CD4-positive, alpha-beta T cell (primary cell): Measurements from ENCODE around the gene MAP1B. TPM values are rescaled to one million over a fixed set of nuclear protein-coding genes. Genes with fewer than 3 reads are reported as not detected.

ENCODE experiments used
- ATAC-seq: fragments of 200-7000 bp; cut with Tn5 transposase; one replicate; pipeline ENCODE4 v1.10.0; 2022; ENCODE audit warnings: mild to moderate bottlenecking; ENCODE audit not compliant: poor library complexity
- CTCF ChIA-PET: fragments of 350-600 bp; sonication (Branson Sonifier 250); formaldehyde crosslinking; loops from one replicate; lab custom pipeline; 2021; ENCODE audit warnings: antibody characterized with exemption, inconsistent platforms; lab: Charles Lee
- POLR2A ChIA-PET: fragments of 350-600 bp; sonication (Branson Sonifier 250); formaldehyde crosslinking; loops from one replicate; lab custom pipeline; 2021; ENCODE audit warnings: antibody characterized with exemption, inconsistent platforms; lab: Charles Lee
- DNase-seq, 14 experiments: peaks; one replicate each; pipeline ENCODE4 v3.0.0-alpha.2; 2013 to 2020; ENCODE audit warnings: mixed read lengths in 2 of 14
- H3K27ac ChIP-seq, 2 donors: one replicate each; pipeline versions ENCODE4 v1.5.1 to v1.7.0; 2013; ENCODE audit warnings: low read length in 2 of 2, low read depth in 1 of 2, mild to moderate bottlenecking in 1 of 2
- H3K27me3 ChIP-seq, 2 experiments: 1 replicate in 1 of 2; 2 replicates in 1 of 2; pipeline versions ENCODE4 v1.6.1 to v1.7.0; 2013; ENCODE audit warnings: low read length in 2 of 2, control low read depth in 1 of 2, mild to moderate bottlenecking in 1 of 2, moderate library complexity in 1 of 2; ENCODE audit not compliant: insufficient read depth in 2 of 2, control insufficient read depth in 1 of 2
- H3K36me3 ChIP-seq: one replicate; pipeline ENCODE4 v1.6.1; 2013; ENCODE audit warnings: low read length, control low read depth; ENCODE audit not compliant: insufficient read depth
- H3K4me1 ChIP-seq: one replicate; pipeline ENCODE4 v1.6.1; 2013; ENCODE audit warnings: low read length, control low read depth; ENCODE audit not compliant: insufficient read depth
- H3K4me3 ChIP-seq: one replicate; pipeline ENCODE4 v1.5.1; 2013; ENCODE audit warnings: mild to moderate bottlenecking, low read length, moderate library complexity
- H3K9me3 ChIP-seq, 2 experiments: 1 replicate in 1 of 2; 2 replicates in 1 of 2; pipeline versions ENCODE4 v1.6.1 to v1.7.0; 2013; ENCODE audit warnings: low read length in 2 of 2, mild to moderate bottlenecking in 2 of 2, control low read depth in 1 of 2, moderate library complexity in 1 of 2; ENCODE audit not compliant: control insufficient read depth in 1 of 2, insufficient read depth in 1 of 2
- H3K27ac Mint-ChIP-seq: one replicate; pipeline ENCODE4 v1.8.0; 2020; ENCODE audit warnings: mixed read lengths
- H3K27me3 Mint-ChIP-seq: one replicate; pipeline ENCODE4 v1.8.0; 2021; ENCODE audit warnings: mixed read lengths
- H3K36me3 Mint-ChIP-seq: one replicate; pipeline ENCODE4 v1.8.0; 2021; ENCODE audit warnings: low read depth, mixed read lengths
- H3K4me1 Mint-ChIP-seq: one replicate; pipeline ENCODE4 v1.8.0; 2021; ENCODE audit warnings: low read depth, mixed read lengths
- H3K4me3 Mint-ChIP-seq: one replicate; pipeline ENCODE4 v1.8.0; 2020; ENCODE audit warnings: mild to moderate bottlenecking, mixed read lengths
- H3K9me3 Mint-ChIP-seq: one replicate; pipeline ENCODE4 v1.8.0; 2020; ENCODE audit warnings: mixed read lengths
- intact Hi-C, 2 experiments: fragments of 100-400 bp; cut with DNase I in 1 of 2; cut with micrococcal nuclease in 1 of 2; formaldehyde crosslinking; loops; one replicate each; pipeline versions ENCODE4 v1.15.1 to v1.9.0; 2023 to 2025; cut with DNase I, micrococcal nuclease
- total RNA-seq, 174 experiments: library from RNA in 2 of 174; stranded (reverse) in 2 of 174; gene quantifications; one replicate each; pipeline ENCODE4 v1.2.3 and lab custom pipeline; 2021 to 2026
- TF ChIP-seq, protein P1 (sequence below): fragments of 200-600 bp; IDR thresholded peaks from one replicate; pipeline ENCODE4 v1.8.0; 2022; ENCODE audit warnings: antibody characterized with exemption, mild to moderate bottlenecking

The MAP1B gene
- total RNA-seq, 2 experiments from 2014 or later = 0.03 to 0.06 TPM

DNA sequence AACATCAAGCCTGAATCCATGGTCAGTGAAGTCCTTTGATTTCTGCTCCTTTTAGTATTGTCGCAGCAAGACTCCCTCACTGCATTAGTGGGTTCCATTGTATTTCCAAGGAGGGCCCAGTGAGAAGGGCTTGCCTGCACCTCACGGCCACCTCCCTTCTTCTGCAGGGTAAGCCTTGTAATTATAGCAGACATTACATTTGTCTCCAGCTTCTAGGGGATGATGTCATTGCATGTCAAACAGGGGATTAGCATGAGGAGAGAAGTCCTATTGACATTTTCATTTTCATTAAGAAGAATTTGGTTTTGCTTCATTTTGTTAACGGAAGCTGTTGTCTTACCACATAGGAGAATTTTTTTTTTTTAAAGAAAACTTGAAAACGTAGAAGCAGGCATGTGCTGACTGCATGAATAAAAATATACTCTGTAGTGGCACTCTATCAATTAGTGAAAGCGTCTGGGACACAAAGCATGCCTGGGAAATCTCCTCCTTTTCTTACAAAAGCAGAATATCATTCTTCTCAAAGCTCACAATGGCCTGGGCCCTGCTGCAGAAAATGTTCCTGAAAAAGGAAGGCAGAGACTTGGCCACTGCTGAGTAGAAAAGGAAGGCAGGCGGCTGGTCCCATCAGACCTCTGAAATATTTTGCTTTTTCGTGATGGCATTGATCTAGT, 27.1 kb downstream of the MAP1B start:
- no peaks in the 10 kb centered on the region for H3K9me3 Mint-ChIP-seq
- no peaks in the 10 kb centered on the region for H3K4me1 ChIP-seq
- peaks cover 40% of the 10 kb centered on the region for H3K27me3 Mint-ChIP-seq
- no peak for DNase-seq
- no peaks in the 10 kb centered on the region for H3K36me3 ChIP-seq
- no peak overlapping the region for H3K4me3 Mint-ChIP-seq
- intact Hi-C loops = no loop called here
- ChIA-PET POLR2A (no interaction called here), CTCF (no interaction called here)
- no peak overlapping the region for H3K27ac ChIP-seq
- TF ChIP-seq, protein P1, sequence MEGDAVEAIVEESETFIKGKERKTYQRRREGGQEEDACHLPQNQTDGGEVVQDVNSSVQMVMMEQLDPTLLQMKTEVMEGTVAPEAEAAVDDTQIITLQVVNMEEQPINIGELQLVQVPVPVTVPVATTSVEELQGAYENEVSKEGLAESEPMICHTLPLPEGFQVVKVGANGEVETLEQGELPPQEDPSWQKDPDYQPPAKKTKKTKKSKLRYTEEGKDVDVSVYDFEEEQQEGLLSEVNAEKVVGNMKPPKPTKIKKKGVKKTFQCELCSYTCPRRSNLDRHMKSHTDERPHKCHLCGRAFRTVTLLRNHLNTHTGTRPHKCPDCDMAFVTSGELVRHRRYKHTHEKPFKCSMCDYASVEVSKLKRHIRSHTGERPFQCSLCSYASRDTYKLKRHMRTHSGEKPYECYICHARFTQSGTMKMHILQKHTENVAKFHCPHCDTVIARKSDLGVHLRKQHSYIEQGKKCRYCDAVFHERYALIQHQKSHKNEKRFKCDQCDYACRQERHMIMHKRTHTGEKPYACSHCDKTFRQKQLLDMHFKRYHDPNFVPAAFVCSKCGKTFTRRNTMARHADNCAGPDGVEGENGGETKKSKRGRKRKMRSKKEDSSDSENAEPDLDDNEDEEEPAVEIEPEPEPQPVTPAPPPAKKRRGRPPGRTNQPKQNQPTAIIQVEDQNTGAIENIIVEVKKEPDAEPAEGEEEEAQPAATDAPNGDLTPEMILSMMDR = no peak
- peaks cover 0 to 26% of the 10 kb centered on the region in 2 experiments for H3K27me3 ChIP-seq
- no peak overlapping the region for H3K27ac Mint-ChIP-seq
- H3K4me1 Mint-ChIP-seq = no peaks in the 10 kb centered on the region
- no peak for ATAC-seq
- no peak overlapping the region for H3K4me3 ChIP-seq
- no peaks in the 10 kb centered on the region for H3K36me3 Mint-ChIP-seq
- H3K9me3 ChIP-seq = no peaks in the 10 kb centered on the region

DNA sequence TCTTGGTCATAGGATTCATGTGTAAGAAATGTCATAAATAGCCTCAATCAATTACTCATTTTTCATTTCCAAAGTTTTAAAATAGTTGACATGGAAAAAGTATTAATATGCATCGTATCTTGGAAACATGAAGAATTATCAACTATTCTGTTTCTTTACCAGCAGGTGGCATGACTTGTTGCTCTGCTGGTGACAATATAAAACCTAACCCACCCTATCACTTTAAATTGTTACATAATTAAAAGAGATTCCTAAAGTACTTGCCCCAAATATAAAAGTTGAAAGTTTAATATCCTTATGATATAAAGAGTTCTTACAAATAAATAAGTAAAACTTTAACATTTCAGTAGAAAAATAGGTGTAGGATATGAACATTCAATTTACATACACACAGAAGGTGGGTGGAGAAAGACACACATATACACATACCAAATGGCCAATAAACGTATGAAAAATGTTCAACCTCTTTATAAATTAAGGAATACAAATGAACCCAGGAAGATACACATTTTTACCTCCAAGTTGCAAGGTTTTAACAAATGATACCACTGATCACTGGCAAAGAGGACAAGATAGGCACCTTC, 30.6 kb downstream of the MAP1B start:
- no peaks in the 10 kb centered on the region for H3K4me1 Mint-ChIP-seq
- H3K27ac Mint-ChIP-seq = no peak overlapping the region
- ChIA-PET CTCF (interaction anchor here (2.5 kb wide), 1 partner anchor 170 kb away, joined by 9 read pairs; no protein-coding TSS in a partner anchor), POLR2A (no interaction called here)
- intact Hi-C loops = loop anchor here (1.0 kb wide), 1 partner anchor 170 kb away; no protein-coding TSS in a partner anchor
- DNase-seq (peak in 3 of 14 experiments; percentile 32 to 44 (median 34)), ATAC-seq (no peak)
- no peaks in the 10 kb centered on the region for H3K9me3 ChIP-seq
- H3K27me3 ChIP-seq = peaks cover 0 to 34% of the 10 kb centered on the region in 2 experiments
- no peaks in the 10 kb centered on the region for H3K36me3 ChIP-seq
- no peaks in the 10 kb centered on the region for H3K9me3 Mint-ChIP-seq
- TF ChIP-seq, protein P1 = peak; percentile 72
- no peaks in the 10 kb centered on the region for H3K36me3 Mint-ChIP-seq
- no peaks in the 10 kb centered on the region for H3K4me1 ChIP-seq
- no peak overlapping the region for H3K4me3 ChIP-seq
- H3K4me3 Mint-ChIP-seq = no peak overlapping the region
- no peak overlapping the region for H3K27ac ChIP-seq
- peaks cover 42% of the 10 kb centered on the region for H3K27me3 Mint-ChIP-seq

DNA sequence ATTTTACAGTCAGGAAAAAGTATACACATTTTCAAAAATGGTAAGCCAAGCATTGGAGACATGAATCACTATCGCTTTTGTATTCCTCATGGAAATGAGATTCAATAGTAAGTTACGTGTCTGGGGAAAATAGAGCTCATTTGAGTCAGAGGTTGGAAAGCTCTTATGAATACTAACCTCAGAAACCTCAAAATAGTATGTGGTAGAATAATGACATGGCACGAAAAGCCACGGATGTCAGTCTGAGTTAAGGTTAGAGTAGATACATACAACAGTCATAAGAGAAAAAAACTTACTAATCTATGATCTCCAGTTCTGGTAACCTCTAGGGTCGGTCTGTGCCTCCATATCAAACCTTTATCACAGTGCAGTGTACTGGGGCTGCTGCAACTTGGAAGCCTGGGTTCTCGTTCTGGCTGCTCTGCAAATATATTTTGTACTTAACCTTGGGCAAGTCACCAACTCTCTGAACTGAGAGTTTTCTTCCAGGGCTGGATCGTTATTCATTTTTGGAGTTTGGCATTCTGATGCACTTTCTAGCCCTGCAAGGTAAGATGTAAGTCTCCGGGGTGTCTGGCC, 31.8 kb downstream of the MAP1B start:
- Histone ChIP-seq H3K27ac (no peak overlapping the region), H3K9me3 (no peaks in the 10 kb centered on the region), H3K4me1 (no peaks in the 10 kb centered on the region), H3K27me3 (peaks cover 0 to 26% of the 10 kb centered on the region in 2 experiments), H3K4me3 (no peak overlapping the region), H3K36me3 (no peaks in the 10 kb centered on the region)
- intact Hi-C loops = loop anchor here in 1 of 2 experiments (1.0 kb wide), 1 partner anchor 169 kb away; no protein-coding TSS in a partner anchor
- no peak overlapping the region for H3K4me3 Mint-ChIP-seq
- H3K27ac Mint-ChIP-seq = no peak overlapping the region
- no peaks in the 10 kb centered on the region for H3K9me3 Mint-ChIP-seq
- peak in 1 of 14 experiments; percentile 6 for DNase-seq
- no peaks in the 10 kb centered on the region for H3K36me3 Mint-ChIP-seq
- CTCF ChIA-PET = no interaction called here
- ATAC-seq = no peak
- H3K4me1 Mint-ChIP-seq = no peaks in the 10 kb centered on the region
- POLR2A ChIA-PET = no interaction called here
- TF ChIP-seq, protein P1 = no peak
- peaks cover 41% of the 10 kb centered on the region for H3K27me3 Mint-ChIP-seq
